ENCODE data around the gene PRKCE.

PRKCE gene

DNA sequence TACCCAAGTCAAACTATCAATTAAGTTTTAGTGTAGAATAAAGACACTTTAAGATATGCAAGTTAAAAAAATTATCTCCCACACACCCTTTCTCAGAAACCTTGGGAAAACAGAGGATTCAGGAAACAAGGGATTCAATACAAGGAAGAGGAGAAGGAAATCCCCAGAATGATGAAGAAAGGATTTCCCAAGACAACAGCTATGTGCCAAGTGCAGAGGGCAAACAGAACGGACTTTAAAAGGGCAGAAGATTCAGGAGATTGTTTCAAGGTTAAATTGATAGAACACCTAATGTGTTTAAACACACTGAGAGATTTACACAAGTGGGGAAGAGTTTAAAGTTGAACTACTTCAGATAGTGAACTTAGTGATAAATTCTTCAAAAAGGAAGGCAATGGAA lies 574.3 kb downstream of the PRKCE start:
- TF ChIP-seq, protein P1, sequence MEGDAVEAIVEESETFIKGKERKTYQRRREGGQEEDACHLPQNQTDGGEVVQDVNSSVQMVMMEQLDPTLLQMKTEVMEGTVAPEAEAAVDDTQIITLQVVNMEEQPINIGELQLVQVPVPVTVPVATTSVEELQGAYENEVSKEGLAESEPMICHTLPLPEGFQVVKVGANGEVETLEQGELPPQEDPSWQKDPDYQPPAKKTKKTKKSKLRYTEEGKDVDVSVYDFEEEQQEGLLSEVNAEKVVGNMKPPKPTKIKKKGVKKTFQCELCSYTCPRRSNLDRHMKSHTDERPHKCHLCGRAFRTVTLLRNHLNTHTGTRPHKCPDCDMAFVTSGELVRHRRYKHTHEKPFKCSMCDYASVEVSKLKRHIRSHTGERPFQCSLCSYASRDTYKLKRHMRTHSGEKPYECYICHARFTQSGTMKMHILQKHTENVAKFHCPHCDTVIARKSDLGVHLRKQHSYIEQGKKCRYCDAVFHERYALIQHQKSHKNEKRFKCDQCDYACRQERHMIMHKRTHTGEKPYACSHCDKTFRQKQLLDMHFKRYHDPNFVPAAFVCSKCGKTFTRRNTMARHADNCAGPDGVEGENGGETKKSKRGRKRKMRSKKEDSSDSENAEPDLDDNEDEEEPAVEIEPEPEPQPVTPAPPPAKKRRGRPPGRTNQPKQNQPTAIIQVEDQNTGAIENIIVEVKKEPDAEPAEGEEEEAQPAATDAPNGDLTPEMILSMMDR (IDR thresholded peaks at IDR 0.05; ENCODE audit: insufficient read depth, missing control alignments), result no peak
- DNase-seq (ENCODE audit: insufficient read length, low spot score), result no peak
- no peak for FAIRE-seq

DNA sequence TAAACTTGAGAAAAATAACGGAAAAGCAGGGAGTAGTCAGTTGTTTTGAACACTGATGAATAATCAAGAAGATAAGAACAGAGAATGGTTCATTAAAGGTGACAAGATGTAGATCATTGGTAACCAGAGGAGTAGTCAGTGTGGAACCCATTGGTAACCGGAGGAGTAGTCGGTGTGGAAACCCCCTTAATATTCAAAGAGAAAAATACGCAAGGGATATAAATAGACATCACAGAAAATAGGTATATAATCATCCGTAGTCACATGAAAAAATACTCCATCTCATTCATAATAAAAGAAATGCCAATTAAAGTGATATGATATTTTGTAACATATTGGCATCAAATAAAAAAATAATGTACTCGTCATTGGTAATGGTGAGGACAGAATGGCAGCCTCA lies 575.1 kb downstream of the PRKCE start:
- no peak for FAIRE-seq
- TF ChIP-seq, protein P1 (IDR thresholded peaks at IDR 0.05; ENCODE audit: insufficient read depth, missing control alignments), result no peak
- DNase-seq (ENCODE audit: insufficient read length, low spot score), result no peak

DNA sequence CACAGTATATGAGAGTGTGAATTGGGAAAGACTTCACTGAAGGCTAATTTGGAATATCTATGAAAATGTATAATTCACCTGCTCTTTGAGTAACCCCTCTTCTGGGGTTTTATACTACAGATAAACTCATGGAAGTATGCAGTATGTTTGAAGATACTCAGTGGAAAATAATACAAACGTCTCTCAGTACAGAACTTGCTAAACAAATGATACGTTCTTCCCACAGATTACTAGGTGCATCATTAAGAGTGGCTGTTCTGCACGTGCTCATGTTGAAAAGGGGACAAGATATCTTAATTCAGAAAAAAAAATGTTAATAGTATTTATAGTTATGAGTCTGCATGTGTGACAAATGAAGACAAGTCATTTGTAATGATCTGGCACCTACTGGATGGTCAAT lies 575.5 kb downstream of the PRKCE start:
- TF ChIP-seq, protein P1 (IDR thresholded peaks at IDR 0.05; ENCODE audit: insufficient read depth, missing control alignments), result no peak
- DNase-seq (ENCODE audit: insufficient read length, low spot score) (no peak), FAIRE-seq (no peak)

DNA sequence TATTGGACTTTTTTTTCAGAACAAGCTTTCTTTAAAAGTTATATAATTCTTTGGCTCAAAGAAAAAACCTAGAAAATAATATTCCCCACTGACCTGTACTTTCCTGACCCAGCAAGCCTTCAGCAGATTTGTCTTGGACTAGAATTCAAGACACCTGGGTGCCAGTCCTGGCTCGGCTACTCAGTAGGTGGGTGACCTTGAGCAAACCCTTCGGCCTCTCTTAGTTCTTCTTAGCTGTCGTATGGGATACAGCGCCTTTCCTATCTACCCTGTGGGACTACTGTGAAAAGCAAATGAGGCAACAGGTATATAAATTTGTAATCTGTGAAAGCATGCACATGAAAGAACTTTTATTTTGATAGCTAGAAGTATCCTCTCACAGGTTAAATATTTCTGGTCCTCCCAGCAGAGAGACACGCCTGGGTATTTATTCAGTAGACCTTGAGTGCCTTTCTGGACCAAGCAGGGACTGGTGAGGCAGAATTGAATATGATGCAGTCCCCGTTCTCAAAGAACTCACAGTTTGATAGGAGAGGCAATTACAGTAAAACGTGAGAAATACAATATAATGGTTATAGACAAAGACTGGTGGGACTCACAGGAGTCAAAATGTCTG lies 576.3 kb downstream of the PRKCE start:
- DNase-seq (ENCODE audit: insufficient read length, low spot score) (no peak), FAIRE-seq (no peak)
- TF ChIP-seq, protein P1 (IDR thresholded peaks at IDR 0.05; ENCODE audit: insufficient read depth, missing control alignments), result no peak

DNA sequence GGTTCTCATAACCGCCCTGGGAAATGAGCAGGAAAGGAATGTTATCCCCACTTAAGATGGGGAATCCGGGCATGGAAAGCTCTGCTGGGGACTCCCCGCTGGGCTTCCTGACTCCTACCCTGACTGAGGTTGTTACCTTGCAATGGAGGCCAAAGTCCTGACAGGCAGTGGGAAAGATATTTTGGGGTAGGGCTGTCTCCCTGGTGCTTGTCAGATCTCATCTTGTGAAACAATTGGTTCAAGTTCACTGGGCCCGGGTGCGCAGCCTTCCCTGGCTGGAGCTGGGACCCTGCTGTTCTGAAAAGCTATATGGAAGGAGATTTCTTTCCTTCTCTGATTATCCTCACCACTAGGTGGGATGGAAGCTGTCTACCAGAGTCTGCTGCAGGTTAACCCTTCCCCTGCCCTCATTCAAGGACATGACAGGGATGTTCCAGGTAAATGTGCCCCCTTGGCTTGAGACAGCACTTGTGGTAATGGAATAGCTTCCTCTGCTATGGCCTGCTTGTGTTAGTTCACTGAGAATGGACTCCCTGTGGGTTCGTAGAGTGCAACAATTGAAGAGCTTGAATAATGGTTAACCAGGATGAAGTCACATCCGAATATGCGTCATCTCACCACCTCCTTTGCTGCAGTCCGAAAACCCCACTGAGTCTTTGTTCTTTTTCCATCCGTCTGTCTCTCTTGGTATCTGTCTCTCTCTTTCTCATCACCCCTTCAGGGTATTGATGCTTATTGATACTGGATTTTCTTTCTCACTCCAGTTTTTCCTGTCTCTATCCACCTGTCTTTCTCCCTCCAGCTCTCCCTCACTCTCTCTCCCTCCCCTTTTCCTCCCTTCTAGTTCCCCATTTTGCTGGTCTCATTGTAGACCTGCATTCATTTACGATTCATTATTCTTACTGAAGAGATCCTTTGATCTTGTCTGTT lies 577.9 kb downstream of the PRKCE start:
- FAIRE-seq (no peak), DNase-seq (ENCODE audit: insufficient read length, low spot score) (no peak)
- TF ChIP-seq, protein P1 (IDR thresholded peaks at IDR 0.05; ENCODE audit: insufficient read depth, missing control alignments), result no peak

DNA sequence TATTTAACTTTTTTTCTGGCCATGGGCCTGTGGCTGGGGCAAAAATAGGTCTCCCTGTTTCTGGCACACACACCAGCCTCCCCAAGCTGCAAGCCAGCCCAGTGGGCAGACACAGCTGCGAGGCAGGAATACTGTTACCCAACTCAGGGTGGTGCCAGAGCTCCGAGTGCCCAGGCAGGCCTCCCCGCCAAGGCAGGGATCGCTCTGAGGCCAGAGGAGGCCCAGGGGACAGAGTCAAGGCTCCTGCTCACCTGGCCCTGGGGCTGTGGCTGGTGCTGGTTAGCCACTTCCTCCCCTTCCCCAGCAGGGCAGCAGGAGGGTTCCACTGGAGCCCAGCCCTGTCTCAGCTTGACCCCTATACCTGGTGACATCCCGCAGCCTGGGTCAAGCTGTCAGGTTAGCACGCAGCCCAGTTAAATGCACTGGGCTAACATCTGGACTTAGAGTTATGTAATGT lies 578.7 kb downstream of the PRKCE start:
- FAIRE-seq, result no peak
- no peak for DNase-seq (ENCODE audit: insufficient read length, low spot score)
- TF ChIP-seq, protein P1 (IDR thresholded peaks at IDR 0.05; ENCODE audit: insufficient read depth, missing control alignments), result peak; percentile 11

Measured in D721Med (cell line).